ENCODE results near the gene SCN2B.

The SCN2B gene

GRCh38 chr11:118152020-118152551, 24.4 kb downstream of the SCN2B start:
- DNase-seq = no peak

GRCh38 chr11:118151431-118151830, 25.0 kb downstream of the SCN2B start:
- no peak for DNase-seq

DNA sequence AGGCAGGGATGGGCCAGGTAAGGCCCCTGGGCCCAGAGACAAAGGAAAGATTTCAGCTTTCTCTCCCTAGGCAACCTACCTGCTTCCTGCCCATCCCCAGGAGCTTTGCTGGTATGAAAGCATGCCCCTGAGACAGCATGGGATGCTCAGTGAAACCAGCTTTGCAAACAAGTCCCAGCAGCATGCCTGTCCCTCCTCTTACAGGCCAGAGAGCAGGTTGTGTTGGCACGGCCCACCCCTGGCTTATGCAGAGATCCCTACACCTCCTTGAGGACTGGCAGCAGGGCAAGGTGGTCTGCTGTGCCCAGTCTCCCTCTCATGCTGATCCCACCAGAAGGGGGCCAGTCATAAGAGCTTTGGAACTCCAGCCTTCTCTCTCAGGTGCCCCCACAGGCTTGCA, 26.9 kb downstream of the SCN2B start:
- no peak for DNase-seq

- DNase-seq = no peak
Measured at GRCh38 chr11:118148856-118149255, 27.6 kb downstream of the SCN2B start.

GRCh38 chr11:118148240-118148639, 28.2 kb downstream of the SCN2B start:
- no peak for DNase-seq

GRCh38 chr11:118147502-118147901, 28.9 kb downstream of the SCN2B start:
- no peak for DNase-seq

DNA sequence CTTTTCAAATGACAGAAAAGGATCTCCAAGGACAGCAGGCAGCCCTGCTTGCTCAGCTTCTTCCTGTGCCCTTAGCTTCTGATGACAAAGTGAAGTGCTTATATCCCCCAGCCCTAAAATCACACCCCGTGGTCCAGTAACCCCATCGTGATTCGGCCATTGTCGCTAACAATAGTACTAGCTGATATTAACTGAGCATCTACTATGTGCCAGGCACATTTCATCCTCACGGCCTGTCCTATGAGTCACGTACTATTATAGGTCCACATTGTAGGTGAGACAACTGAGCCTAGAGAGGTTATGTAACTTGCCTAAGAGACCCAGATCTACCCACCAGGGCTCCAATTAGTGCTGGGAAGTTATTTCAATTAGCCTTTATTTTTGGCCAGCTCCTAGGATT, 29.9 kb downstream of the SCN2B start:
- no peak for DNase-seq

- DNase-seq = peak; percentile 59 to 60
Measured at GRCh38 chr11:118145285-118146227, 30.9 kb downstream of the SCN2B start.

DNA sequence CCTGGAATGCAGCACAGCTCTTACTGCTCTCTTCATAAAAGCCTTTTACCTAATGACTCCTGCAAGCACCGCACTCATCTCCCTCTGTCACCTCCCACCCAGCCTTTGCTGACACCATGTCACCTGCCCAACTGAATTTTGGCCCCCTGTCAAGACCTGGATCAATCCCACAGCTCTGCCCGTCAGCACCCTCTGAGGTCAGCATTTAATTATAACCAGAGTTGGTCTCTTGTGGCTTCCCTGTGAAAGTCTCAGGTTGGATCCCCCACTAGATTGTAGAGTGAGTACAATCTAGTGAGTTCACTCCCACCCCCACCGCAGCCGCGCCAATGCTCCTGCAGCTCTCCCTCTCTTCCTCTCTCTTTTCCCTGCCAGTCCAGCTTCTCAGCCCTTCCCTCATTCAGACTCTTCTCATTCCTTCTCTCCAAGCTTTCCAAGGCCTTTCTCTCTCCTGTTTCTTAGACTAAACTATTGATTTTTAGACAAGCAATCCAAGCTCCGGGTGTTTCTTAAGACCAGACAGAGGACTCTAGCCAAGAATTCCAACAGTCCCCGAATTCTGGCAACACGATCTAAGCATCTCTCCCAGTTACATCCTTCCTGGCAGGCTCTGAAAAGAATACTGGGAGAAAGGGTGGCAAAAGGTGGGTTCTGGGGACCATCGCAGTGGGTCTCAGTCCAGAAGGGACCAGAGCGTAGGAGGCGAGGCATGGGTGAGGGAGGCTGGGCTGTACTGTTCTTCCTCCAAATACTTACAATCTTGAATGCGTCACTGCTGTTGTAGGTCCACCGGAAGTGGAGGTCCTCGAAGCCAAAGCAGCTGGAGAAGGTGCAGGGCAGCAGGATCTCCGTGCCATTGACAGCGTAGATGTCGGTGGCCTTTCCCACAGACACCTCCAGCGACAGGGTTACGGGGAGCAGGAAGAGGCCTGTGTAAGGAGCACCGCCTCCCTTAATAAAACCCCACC, 31.9 kb downstream of the SCN2B start:
- DNase-seq = no peak

DNA sequence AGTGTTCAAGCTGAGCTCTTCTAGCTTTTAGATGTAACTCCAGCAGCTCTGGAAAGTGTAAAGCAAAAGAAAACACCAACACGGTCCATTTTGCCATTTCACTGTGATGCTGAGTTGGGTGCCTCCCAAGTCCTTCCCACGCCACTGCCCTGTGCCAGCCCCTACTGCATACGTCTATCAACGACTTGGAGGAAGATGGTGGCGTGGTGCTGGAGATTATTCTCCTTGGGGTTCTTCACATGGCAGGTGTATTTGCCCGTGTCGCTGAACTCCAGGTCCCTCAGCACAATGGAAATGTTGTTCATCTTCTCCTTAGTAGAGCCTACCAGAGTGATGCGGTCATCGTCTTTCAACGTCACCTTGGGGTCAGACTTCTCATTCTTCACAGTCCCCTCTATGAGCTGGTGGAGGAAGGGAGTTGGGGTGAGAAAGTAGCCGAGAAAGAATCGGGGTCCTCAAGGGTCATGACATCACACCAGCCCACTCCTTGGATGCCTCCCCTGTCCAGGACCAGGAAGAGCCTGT, 32.7 kb downstream of the SCN2B start:
- no peak for DNase-seq

DNA sequence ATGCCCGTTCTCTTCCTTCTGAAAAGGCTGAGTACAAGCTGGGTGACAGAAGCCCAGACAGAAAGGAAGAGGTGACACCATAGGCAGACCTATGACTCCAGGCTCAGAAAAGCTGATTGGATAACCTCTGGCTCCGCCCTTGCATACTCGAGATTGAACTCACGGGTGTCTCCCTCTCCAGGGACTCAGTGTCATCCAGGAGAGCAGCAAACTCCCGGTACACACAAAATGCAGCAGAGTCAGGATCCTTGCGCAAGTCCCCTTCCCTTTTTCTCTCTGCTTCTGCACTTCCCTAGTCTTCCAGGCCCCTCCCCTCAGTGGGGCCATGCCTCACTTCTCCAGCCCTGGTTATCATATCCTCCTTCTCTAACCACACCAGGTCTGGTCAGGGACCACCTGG, 33.6 kb downstream of the SCN2B start:
- DNase-seq = peak; percentile 74 to 83

DNA sequence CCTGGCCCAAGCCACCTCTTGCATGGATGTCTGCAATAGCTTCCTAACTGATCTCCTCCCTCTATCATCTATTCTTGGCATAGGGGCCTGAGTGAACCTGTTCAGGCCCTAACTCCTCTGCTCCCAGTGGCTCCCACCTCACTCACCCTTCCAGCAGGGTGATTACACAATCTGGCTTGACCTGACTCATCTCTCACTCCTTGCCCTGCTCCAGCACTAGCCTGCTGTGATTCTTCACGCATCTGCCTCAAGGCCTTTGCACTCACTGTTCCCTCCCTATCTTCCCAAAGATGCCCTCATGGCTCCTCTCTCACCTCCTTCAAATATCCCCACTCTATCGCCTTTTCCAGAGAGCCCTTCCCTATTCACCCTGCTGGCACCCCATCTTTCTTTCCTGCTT, 34.4 kb downstream of the SCN2B start:
- no peak for DNase-seq

DNA sequence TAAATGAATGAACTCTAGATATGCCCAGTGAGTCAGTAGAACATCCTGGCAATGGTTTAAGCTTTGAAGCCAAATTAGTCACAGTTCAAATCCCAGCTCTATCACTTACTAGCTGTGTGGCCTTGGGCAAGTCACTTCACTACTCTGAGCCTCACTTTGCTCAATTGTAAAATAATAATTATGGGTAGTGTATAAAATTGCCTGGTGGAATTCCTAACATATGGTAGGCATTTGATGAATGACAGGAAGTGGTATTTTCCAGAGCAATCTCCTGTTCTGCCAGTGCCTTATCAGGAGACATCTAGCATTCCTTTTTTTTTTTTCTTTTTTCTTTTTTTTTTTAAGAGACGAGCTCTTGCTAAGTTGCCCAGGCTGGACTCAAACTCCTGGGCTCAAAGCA, 36.9 kb downstream of the SCN2B start:
- DNase-seq = no peak

GRCh38 chr11:118138839-118139420, 37.5 kb downstream of the SCN2B start:
- no peak for DNase-seq

DNA sequence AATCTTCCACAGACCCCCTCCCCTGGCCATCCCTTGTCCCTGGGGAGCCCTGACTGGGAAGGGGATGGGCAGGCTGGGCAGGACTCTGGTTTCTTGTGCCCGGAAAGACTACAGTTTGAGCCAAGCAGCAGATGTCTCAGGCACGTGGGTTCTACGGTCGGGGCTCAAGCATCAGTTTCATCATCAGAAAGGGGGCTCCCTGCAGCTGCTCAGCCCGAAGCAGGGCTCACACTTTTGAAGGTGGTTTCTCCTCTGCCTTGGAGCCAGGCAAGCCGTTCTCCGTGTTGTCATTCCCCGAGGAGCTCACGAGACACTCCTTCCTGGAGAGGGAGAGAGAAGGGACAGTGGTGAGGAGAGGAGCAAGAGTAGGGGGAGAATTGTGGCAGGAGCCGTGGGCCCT, 39.6 kb downstream of the SCN2B start:
- DNase-seq = no peak

DNA sequence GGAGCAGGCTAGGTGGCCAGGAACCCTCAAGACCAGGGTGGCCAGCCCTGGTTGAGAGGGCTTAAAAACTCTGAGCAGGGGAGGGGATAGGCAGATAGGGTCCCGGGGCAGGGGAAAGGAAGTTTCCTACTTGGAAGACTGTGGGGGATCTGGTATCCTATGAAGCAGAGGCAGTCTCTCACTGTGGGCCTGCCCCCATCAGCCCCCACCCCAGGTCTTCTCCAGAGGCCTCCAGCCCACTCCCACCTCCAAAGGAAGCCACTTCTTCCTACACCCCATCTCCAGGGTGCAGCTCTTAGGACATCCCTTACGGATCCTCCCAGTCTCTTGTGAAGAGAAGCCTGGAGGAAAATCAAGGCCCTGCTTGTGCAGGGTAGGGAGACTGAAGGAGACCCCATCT, 40.1 kb downstream of the SCN2B start:
- DNase-seq = no peak

DNA sequence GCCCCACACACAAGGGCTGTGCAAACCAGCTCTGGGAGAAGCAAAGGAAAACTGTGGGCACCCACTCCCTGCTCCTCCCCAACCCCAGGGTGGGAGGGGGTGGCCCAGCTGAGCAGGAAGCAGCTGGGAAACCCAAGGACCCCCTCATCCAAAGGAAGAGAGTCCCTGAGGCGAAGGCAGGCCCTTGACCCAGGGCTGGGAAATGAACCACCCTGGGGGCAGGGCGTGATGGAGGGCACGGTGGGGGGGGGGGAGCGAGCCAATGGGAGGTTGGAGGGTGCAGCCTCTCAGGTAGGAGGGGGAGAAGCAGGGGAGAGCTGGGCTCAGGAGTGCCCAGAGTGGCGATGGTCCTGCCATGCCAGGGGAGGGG, 40.7 kb downstream of the SCN2B start:
- DNase-seq = no peak

DNA sequence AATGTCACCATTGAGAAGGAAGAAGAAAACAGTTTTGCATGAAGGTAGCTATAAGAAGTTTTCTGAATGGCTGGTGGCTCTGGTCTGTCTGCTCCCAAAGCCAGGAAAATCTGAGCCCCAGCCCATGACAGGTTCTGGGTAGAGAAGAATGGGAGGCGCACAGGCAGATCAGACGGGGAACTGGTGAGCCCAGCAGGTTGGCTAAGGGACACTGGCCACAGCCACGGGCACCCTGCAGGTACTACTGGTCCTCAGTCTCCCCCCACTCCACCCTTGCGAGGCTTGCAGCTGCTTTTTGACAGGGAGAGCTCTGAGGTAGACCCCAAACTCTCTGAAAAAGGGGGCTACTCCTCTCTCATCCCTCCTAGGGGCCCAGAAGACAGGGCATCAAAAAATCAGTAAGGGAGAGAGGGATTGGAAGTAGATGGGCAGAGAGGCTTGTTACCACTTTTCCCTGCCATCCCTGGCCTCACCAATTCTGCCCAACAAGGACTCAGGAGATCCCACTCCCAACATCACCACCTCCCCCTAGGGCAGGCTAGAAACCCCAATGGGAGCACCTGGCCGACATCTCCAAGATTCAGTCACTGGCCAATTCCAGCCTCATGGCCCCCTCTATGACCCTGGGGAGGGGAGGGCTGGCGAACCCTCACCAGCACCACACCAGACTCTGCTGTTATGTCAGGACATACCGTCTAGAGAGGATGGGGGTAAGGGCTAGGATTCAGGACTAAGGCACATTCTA, 41.2 kb downstream of the SCN2B start:
- DNase-seq = no peak

- no peak for DNase-seq
Measured at GRCh38 chr11:118133816-118134215, 42.6 kb downstream of the SCN2B start.

DNA sequence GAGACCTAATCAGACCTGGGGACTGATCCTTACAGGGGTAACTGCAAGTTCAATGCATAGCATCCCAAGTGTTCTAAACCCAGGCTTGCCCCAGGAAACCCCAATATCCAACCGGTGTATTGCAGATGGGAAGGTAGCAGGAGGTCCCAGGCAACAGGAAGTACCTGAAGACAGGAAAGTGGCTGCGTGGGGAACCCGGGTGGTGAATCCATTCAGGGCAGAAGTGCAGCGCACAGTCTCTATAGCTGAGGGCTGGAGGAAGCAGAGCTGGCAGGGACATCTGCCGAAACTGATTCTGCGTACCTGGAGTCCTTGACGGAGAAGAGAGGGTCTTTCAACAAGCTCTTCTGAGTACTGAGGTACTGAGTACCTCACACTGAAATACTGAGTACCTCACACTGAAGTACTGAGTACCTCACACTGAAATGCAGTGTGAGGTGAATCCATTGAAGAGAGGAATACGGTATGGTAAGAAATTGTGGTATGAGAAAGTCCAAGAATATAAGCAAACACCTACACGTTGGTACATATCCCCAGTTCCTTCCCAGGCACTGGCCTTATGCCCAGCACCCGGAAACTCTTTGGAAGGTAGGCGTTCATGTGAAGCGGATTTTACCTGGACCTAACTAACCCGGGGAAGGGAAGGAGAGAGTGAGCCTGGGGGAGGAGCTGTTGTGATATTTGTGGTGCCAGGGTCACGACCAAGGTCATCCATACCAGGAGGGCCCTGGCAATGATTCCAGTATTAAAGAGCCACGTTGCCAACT, 43.9 kb downstream of the SCN2B start:
- DNase-seq = no peak

- no peak for DNase-seq
Measured at GRCh38 chr11:118129471-118130172, 46.8 kb downstream of the SCN2B start.
